Caco-2 (cell line): ENCODE results near the gene NRXN3. TPM values are rescaled to one million over a fixed set of nuclear protein-coding genes. Genes with fewer than 3 reads are reported as not detected.

ENCODE experiments used
- BruUV-seq: library from RNA; stranded (reverse); fragments of 400-500 nt; replicated peaks from 2 replicates; lab custom pipeline; 2021; lab: Mats Ljungman, UMichigan
- CTCF ChIA-PET: fragments of 300-600 bp; sonication (Branson Sonifier 250); formaldehyde crosslinking; loops from one replicate; lab custom pipeline; 2022; ENCODE audit warnings: antibody characterized with exemption; lab: Charles Lee
- POLR2A ChIA-PET: fragments of 300-600 bp; sonication (Branson Sonifier 250); formaldehyde crosslinking; loops from one replicate; lab custom pipeline; 2022; ENCODE audit warnings: antibody characterized with exemption; lab: Charles Lee
- DNase-seq, 2 experiments: peaks; one replicate each; pipeline versions ENCODE4 v3.0.0 to v3.0.0-alpha.2; 2020 to 2022
- H3K27me3 ChIP-seq: replicated peaks from 2 replicates; pipeline ENCODE4 v1.6.0; 2011; ENCODE audit warnings: low read length; ENCODE audit not compliant: control insufficient read depth, insufficient read depth
- H3K36me3 ChIP-seq: 2 replicates; pipeline ENCODE4 v1.5.1; 2011; ENCODE audit warnings: low read length; ENCODE audit not compliant: control insufficient read depth, insufficient read depth
- H3K4me1 ChIP-seq: fragments of 250-450 bp; sonication (Bioruptor Pico); 2 replicates; pipeline ENCODE4 v1.5.1; 2020; ENCODE audit warnings: mild to moderate bottlenecking
- H3K4me3 ChIP-seq: 2 replicates; pipeline ENCODE4 v1.5.1; 2011; ENCODE audit warnings: low read depth, mild to moderate bottlenecking, control low read depth, low read length
- H3K9me3 ChIP-seq: fragments of 250-450 bp; sonication (Bioruptor Pico); 2 replicates; pipeline ENCODE4 v1.5.1; 2020; ENCODE audit warnings: mild to moderate bottlenecking, moderate library complexity
- H3K27ac Mint-ChIP-seq: one replicate; pipeline ENCODE4 v1.8.0; 2022; ENCODE audit warnings: mixed read lengths; ENCODE audit not compliant: unreplicated experiment
- H3K27me3 Mint-ChIP-seq: one replicate; pipeline ENCODE4 v1.8.0; 2022; ENCODE audit warnings: mixed read lengths; ENCODE audit not compliant: insufficient read depth, unreplicated experiment
- H3K36me3 Mint-ChIP-seq: one replicate; pipeline ENCODE4 v1.8.0; 2022; ENCODE audit warnings: mild to moderate bottlenecking, mixed read lengths; ENCODE audit not compliant: insufficient read depth, unreplicated experiment
- H3K4me1 Mint-ChIP-seq: one replicate; pipeline ENCODE4 v1.8.0; 2022; ENCODE audit warnings: low read depth, mixed read lengths; ENCODE audit not compliant: unreplicated experiment
- H3K4me3 Mint-ChIP-seq: one replicate; pipeline ENCODE4 v1.8.0; 2022; ENCODE audit warnings: mild to moderate bottlenecking, moderate library complexity, mixed read lengths; ENCODE audit not compliant: unreplicated experiment
- H3K9me3 Mint-ChIP-seq: one replicate; pipeline ENCODE4 v1.8.0; 2022; ENCODE audit warnings: mixed read lengths; ENCODE audit not compliant: unreplicated experiment
- CTCF ChIP-seq, 2 experiments: fragments of 200-600 bp in 1 of 2; IDR thresholded peaks; 1 replicate in 1 of 2; 2 replicates in 1 of 2; pipeline versions ENCODE4 v1.5.1 to v1.8.0; 2011 to 2022; ENCODE audit warnings: antibody characterized with exemption in 1 of 2, control low read depth in 1 of 2, inconsistent platforms in 1 of 2, low read depth in 1 of 2, low read length in 1 of 2, mild to moderate bottlenecking in 1 of 2, moderate library complexity in 1 of 2; ENCODE audit not compliant: insufficient read depth in 1 of 2, severe bottlenecking in 1 of 2, unreplicated experiment in 1 of 2
- intact Hi-C: fragments of 100-400 bp; cut with micrococcal nuclease; formaldehyde crosslinking; loops from one replicate; pipeline ENCODE4 v1.10.0; 2022; ENCODE audit not compliant: unreplicated experiment
- total RNA-seq: library from RNA; stranded (reverse); gene quantifications from 2 replicates; pipeline ENCODE4 v1.2.3, GENCODE V29; 2022

Gene NRXN3
- total RNA-seq, 1 experiment from 2014 or later: 12.4 TPM

- no TSS peak for BruUV-seq
- POLR2A ChIA-PET: no interaction called here
- TF ChIP-seq CTCF (IDR thresholded peaks at IDR 0.05; ENCODE audit: insufficient read depth in 1 of 2, low read depth in 1 of 2, low read length in 1 of 2, severe bottlenecking in 1 of 2, unreplicated experiment in 1 of 2): no peak
- no peak overlapping the region for H3K4me3 Mint-ChIP-seq
- Histone ChIP-seq H3K4me3 (no peak overlapping the region), H3K27me3 (no peaks in the 10 kb centered on the region), H3K36me3 (no peaks in the 10 kb centered on the region), H3K4me1 (no peaks in the 10 kb centered on the region), H3K9me3 (no peaks in the 10 kb centered on the region; the same call in 1 of the 2 replicates)
- H3K27ac Mint-ChIP-seq: no peak overlapping the region
- H3K36me3 Mint-ChIP-seq: no peaks in the 10 kb centered on the region
- peaks cover 17% of the 10 kb centered on the region for H3K9me3 Mint-ChIP-seq
- no peak for DNase-seq
- CTCF ChIA-PET: no interaction called here
- H3K27me3 Mint-ChIP-seq: peaks cover 6% of the 10 kb centered on the region
- intact Hi-C loops: no loop called here
- no peaks in the 10 kb centered on the region for H3K4me1 Mint-ChIP-seq
Measured at GRCh38 chr14:79044894-79045624, 874.9 kb downstream of the NRXN3 start.

- ChIA-PET POLR2A (no interaction called here), CTCF (interaction anchor here (0.6 kb wide), 1 partner anchor 96 kb away, joined by 4 read pairs; no protein-coding TSS in a partner anchor)
- H3K9me3 ChIP-seq: no peaks in the 10 kb centered on the region
- H3K4me1 Mint-ChIP-seq: no peaks in the 10 kb centered on the region
- H3K9me3 Mint-ChIP-seq: no peaks in the 10 kb centered on the region
- H3K27me3 Mint-ChIP-seq: peaks cover 12% of the 10 kb centered on the region
- no peak overlapping the region for H3K4me3 ChIP-seq
- H3K4me1 ChIP-seq: no peaks in the 10 kb centered on the region
- H3K4me3 Mint-ChIP-seq: no peak overlapping the region
- intact Hi-C loops: no loop called here
- BruUV-seq: no TSS peak
- H3K36me3 Mint-ChIP-seq: no peaks in the 10 kb centered on the region
- H3K27ac Mint-ChIP-seq: no peak overlapping the region
- no peak for DNase-seq
- no peak for TF ChIP-seq CTCF (IDR thresholded peaks at IDR 0.05; ENCODE audit: insufficient read depth in 1 of 2, low read depth in 1 of 2, low read length in 1 of 2, severe bottlenecking in 1 of 2, unreplicated experiment in 1 of 2)
- H3K36me3 ChIP-seq: no peaks in the 10 kb centered on the region
- no peaks in the 10 kb centered on the region for H3K27me3 ChIP-seq
Measured at GRCh38 chr14:79050787-79051727, 880.9 kb downstream of the NRXN3 start.

GRCh38 chr14:79051742-79052141 is 881.6 kb downstream of the NRXN3 start:
- no TSS peak for BruUV-seq
- peaks cover 12% of the 10 kb centered on the region for H3K27me3 Mint-ChIP-seq
- H3K9me3 ChIP-seq: no peaks in the 10 kb centered on the region
- CTCF ChIA-PET: no interaction called here
- no peaks in the 10 kb centered on the region for H3K27me3 ChIP-seq
- no peak for TF ChIP-seq CTCF (IDR thresholded peaks at IDR 0.05; ENCODE audit: insufficient read depth in 1 of 2, low read depth in 1 of 2, low read length in 1 of 2, severe bottlenecking in 1 of 2, unreplicated experiment in 1 of 2)
- H3K4me1 Mint-ChIP-seq: no peaks in the 10 kb centered on the region
- H3K4me3 Mint-ChIP-seq: no peak overlapping the region
- H3K27ac Mint-ChIP-seq: no peak overlapping the region
- POLR2A ChIA-PET: no interaction called here
- no peak for DNase-seq
- intact Hi-C loops: no loop called here
- no peaks in the 10 kb centered on the region for H3K4me1 ChIP-seq
- no peaks in the 10 kb centered on the region for H3K36me3 Mint-ChIP-seq
- no peaks in the 10 kb centered on the region for H3K36me3 ChIP-seq
- H3K4me3 ChIP-seq: no peak overlapping the region
- no peaks in the 10 kb centered on the region for H3K9me3 Mint-ChIP-seq
